Peyer's patch (tissue), 4 donors: ENCODE measurements around the gene NRAS. TPM values are rescaled to one million over a fixed set of nuclear protein-coding genes. Genes with fewer than 3 reads are reported as not detected.

Source experiments
- DNase-seq, 3 donors: peaks; one replicate each; pipeline ENCODE4 v3.0.0-alpha.2; 2017 to 2019
- H3K27ac ChIP-seq, 4 donors: fragments of 200-600 bp; sonication (generic); one replicate each; pipeline ENCODE4 v1.5.1; 2016 to 2019
- H3K27me3 ChIP-seq, 2 donors: fragments of 200-600 bp; sonication (generic); one replicate each; pipeline ENCODE4 v1.5.1; 2019
- H3K36me3 ChIP-seq, 3 donors: fragments of 200-600 bp; sonication (generic); one replicate each; pipeline ENCODE4 v1.5.1; 2016 to 2019
- H3K4me1 ChIP-seq, 4 donors: fragments of 200-600 bp; sonication (generic); one replicate each; pipeline ENCODE4 v1.5.1; 2016 to 2019
- H3K4me3 ChIP-seq, 4 donors: fragments of 200-600 bp; sonication (generic); 1 replicate in 3 of 4; 2 replicates in 1 of 4; pipeline ENCODE4 v1.5.1; 2016 to 2019; ENCODE audit warnings: mild to moderate bottlenecking in 1 of 4
- H3K9me3 ChIP-seq, 4 donors: fragments of 200-600 bp; sonication (generic); one replicate each; pipeline ENCODE4 v1.5.1; 2016 to 2019; ENCODE audit warnings: mild to moderate bottlenecking in 1 of 4
- POLR2A ChIP-seq, 2 donors: fragments of 450-650 bp; IDR thresholded peaks; one replicate each; pipeline ENCODE4 v1.5.1; 2017; ENCODE audit warnings: antibody characterized with exemption in 2 of 2, mild to moderate bottlenecking in 2 of 2, moderate library complexity in 2 of 2
- total RNA-seq, 4 donors: library from RNA; depleted of rRNA; stranded (reverse); fragments of >200 nt; gene quantifications; one replicate each; pipeline ENCODE4 v1.1.0, GENCODE V29; 2016
- TF ChIP-seq, protein P1 (sequence below), 6 experiments: fragments of 450-650 bp in 4 of 6; fragments of 200-600 bp in 2 of 6; sonication (generic) in 1 of 6; IDR thresholded peaks; one replicate each; pipeline ENCODE4 v1.5.1; 2017 to 2019; ENCODE audit warnings: antibody characterized with exemption in 6 of 6, mild to moderate bottlenecking in 3 of 6, moderate library complexity in 1 of 6

Gene NRAS
- total RNA-seq, 4 donors from 2014 or later = 26.4 to 44.0 (median 29.7) TPM

- Histone ChIP-seq H3K36me3 (no peaks in the 10 kb centered on the region), H3K4me1 (no peaks in the 10 kb centered on the region), H3K27me3 (no peaks in the 10 kb centered on the region), H3K27ac (no peak overlapping the region), H3K4me3 (no peak overlapping the region), H3K9me3 (no peaks in the 10 kb centered on the region)
- DNase-seq = no peak
- TF ChIP-seq POLR2A (IDR thresholded peaks at IDR 0.05) = no peak
- TF ChIP-seq, protein P1, sequence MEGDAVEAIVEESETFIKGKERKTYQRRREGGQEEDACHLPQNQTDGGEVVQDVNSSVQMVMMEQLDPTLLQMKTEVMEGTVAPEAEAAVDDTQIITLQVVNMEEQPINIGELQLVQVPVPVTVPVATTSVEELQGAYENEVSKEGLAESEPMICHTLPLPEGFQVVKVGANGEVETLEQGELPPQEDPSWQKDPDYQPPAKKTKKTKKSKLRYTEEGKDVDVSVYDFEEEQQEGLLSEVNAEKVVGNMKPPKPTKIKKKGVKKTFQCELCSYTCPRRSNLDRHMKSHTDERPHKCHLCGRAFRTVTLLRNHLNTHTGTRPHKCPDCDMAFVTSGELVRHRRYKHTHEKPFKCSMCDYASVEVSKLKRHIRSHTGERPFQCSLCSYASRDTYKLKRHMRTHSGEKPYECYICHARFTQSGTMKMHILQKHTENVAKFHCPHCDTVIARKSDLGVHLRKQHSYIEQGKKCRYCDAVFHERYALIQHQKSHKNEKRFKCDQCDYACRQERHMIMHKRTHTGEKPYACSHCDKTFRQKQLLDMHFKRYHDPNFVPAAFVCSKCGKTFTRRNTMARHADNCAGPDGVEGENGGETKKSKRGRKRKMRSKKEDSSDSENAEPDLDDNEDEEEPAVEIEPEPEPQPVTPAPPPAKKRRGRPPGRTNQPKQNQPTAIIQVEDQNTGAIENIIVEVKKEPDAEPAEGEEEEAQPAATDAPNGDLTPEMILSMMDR (IDR thresholded peaks at IDR 0.05) = no peak
Observed at GRCh38 chr1:114692947-114693346, 23.6 kb downstream of the NRAS start.

- Histone ChIP-seq H3K36me3 (no peaks in the 10 kb centered on the region), H3K27ac (no peak overlapping the region), H3K4me1 (no peaks in the 10 kb centered on the region), H3K27me3 (no peaks in the 10 kb centered on the region), H3K9me3 (no peaks in the 10 kb centered on the region), H3K4me3 (no peak overlapping the region)
- no peak for DNase-seq
- no peak for TF ChIP-seq POLR2A (IDR thresholded peaks at IDR 0.05)
- TF ChIP-seq, protein P1 (IDR thresholded peaks at IDR 0.05) = no peak
Observed at GRCh38 chr1:114691061-114691460, 25.5 kb downstream of the NRAS start.

DNA sequence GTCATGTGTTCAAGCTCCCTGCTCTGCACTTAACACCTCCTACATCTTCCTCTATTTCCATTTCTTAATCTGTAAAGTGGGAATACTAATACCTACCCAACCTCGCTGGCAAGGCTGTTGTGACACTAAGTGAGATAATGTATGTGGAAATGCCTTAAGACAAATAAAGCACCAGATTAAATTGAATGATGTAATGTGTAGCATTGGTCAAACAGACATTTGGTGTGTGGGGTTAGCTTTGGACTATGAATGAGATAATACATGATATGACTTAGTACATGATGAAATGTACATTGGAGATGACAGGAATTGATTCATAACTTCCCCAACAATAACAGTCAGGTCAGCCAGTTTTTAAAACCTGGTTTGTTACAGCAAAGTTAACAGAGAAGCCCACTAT is 26.4 kb downstream of the NRAS start:
- no peaks in the 10 kb centered on the region for H3K27me3 ChIP-seq
- H3K27ac ChIP-seq = no peak overlapping the region
- no peaks in the 10 kb centered on the region for H3K4me1 ChIP-seq
- no peak for DNase-seq
- no peaks in the 10 kb centered on the region for H3K9me3 ChIP-seq
- H3K4me3 ChIP-seq = no peak overlapping the region
- no peak for TF ChIP-seq POLR2A (IDR thresholded peaks at IDR 0.05)
- TF ChIP-seq, protein P1 (IDR thresholded peaks at IDR 0.05) = no peak
- H3K36me3 ChIP-seq = no peaks in the 10 kb centered on the region

DNA sequence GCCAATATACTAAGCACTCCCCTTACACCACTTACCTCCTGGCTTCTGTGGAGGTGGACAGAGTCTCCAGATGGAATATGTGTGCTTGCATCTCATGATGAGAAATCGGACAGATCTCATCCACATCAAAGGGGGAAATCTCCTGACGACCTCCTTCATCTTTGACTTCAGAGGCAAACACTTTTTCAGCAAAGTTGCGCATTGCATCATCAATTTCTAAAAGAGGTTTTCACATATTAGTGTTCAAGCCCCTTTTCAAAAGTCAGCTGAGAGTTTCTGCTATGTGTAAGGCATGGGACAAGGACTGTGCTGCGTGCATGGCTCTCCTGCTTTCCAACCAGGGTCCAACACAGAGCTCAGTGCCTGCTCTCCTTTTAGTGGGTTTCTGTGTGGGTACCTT is 28.0 kb downstream of the NRAS start:
- TF ChIP-seq, protein P1 (IDR thresholded peaks at IDR 0.05) = no peak
- no peak for TF ChIP-seq POLR2A (IDR thresholded peaks at IDR 0.05)
- no peaks in the 10 kb centered on the region for H3K4me1 ChIP-seq
- no peaks in the 10 kb centered on the region for H3K27me3 ChIP-seq
- no peak overlapping the region for H3K4me3 ChIP-seq
- no peaks in the 10 kb centered on the region for H3K36me3 ChIP-seq
- H3K27ac ChIP-seq = no peak overlapping the region
- no peak for DNase-seq
- no peaks in the 10 kb centered on the region for H3K9me3 ChIP-seq

DNA sequence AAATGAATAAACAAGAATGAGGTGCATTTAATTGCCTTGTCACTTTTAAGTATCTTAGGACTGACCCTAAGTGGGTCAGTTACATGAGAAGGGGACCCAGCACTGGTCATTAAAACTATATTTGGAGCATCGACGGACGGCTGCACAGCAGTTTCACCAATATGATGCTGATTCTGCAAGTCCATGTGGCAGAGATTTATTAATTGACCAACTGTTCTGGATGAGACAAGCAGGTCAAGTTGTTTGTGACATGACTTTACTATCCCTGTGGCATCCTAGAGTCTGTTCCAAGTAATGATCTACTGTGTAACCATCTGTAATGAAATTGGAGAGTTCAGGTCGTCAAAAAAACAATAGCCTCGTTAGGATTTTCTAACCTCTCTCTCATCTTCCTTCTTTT is 30.7 kb downstream of the NRAS start:
- Histone ChIP-seq H3K27me3 (no peaks in the 10 kb centered on the region), H3K36me3 (no peaks in the 10 kb centered on the region), H3K9me3 (no peaks in the 10 kb centered on the region), H3K4me3 (no peak overlapping the region), H3K27ac (no peak overlapping the region), H3K4me1 (no peaks in the 10 kb centered on the region)
- DNase-seq = no peak
- TF ChIP-seq, protein P1 (IDR thresholded peaks at IDR 0.05) = no peak
- TF ChIP-seq POLR2A (IDR thresholded peaks at IDR 0.05) = no peak

GRCh38 chr1:114677691-114678090 is 38.9 kb downstream of the NRAS start:
- Histone ChIP-seq H3K4me3 (no peak overlapping the region), H3K9me3 (no peaks in the 10 kb centered on the region), H3K27me3 (no peaks in the 10 kb centered on the region), H3K4me1 (no peaks in the 10 kb centered on the region), H3K36me3 (no peaks in the 10 kb centered on the region), H3K27ac (no peak overlapping the region)
- no peak for DNase-seq
- no peak for TF ChIP-seq POLR2A (IDR thresholded peaks at IDR 0.05)
- TF ChIP-seq, protein P1 (IDR thresholded peaks at IDR 0.05) = no peak
